ENCODE results near the gene KRTAP10-12. TPM values are rescaled to one million over a fixed set of nuclear protein-coding genes. Genes with fewer than 3 reads are reported as not detected.

KRTAP10-12 gene
- total and polyA plus RNA-seq, 2 experiments from 2014 or later: not detected

DNA sequence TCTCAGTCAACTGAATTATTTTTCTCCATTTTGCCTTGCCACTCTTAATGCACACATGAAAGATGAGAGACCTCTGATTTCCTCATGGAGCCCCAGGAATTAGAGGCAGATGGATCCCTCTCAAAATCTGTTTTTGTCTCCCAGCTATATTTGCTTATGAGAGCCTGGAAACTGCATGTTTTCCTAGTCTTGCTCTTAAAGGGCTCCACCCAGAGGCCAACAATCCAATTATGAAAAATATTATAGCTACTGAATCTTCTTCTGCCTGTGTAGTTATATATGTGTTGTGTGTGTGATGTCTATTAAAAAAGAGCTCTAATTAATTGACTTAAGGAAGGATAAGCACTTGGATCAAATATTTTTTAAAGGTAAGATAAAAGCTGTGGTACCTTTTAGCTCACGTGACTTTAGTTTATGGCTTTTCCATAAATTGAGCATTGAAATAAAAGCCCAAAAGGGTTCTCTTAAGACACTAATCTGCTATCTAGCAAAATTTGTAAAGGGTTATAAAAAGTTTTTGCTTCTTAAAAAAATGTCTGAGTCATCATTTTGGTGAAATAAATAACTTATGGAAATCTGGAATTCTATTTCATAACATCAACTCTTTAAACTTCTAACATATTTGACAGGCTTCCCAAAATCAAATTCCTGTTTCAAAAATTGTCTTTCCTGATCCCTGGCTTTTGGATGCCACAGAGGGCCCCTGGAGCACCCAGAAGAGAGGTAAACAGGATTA is 45.6 kb downstream of the KRTAP10-12 start:
- Histone ChIP-seq H3K4me3 (no peak overlapping the region), H3K27ac (no peak overlapping the region), H4K20me1 (ENCODE audit: insufficient read depth) (no peaks in the 10 kb centered on the region), H3K9me2 (ENCODE audit: insufficient read depth) (no peaks in the 10 kb centered on the region), H3K27me3 (replicated peaks; ENCODE audit: insufficient read depth) (peaks cover 13% of the 10 kb centered on the region; the same call in 1 of the 2 replicates), H3K9ac (no peak overlapping the region), H3K4me1 (ENCODE audit: insufficient read depth) (no peaks in the 10 kb centered on the region), H3K79me2 (ENCODE audit: insufficient read depth) (no peaks in the 10 kb centered on the region), H3K36me3 (ENCODE audit: low read depth) (no peaks in the 10 kb centered on the region), H3K9me3 (ENCODE audit: low read depth) (no peaks in the 10 kb centered on the region), H2AFZ (no peak overlapping the region), H3F3A (ENCODE audit: insufficient read depth) (no peaks in the 10 kb centered on the region), H3K4me2 (ENCODE audit: unreplicated experiment) (no peak overlapping the region)
- DNase-seq: peak; percentile 28
- WGBS, 2 experiments (ENCODE audit: low coverage in 1 of 2, low lambda C conversion rate in 2 of 2, missing lambda C conversion rate in 2 of 2): 33 to 38% methylated on average over 1 of the region's 1 CpG
- in situ Hi-C loops (cut with MboI): no loop called here
- TF ChIP-seq EZH2 (IDR thresholded peaks at IDR 0.05; ENCODE audit: insufficient read depth, poor library complexity, severe bottlenecking): no peak
- no peak for TF ChIP-seq EZH2phosphoT487 (IDR thresholded peaks at IDR 0.05; ENCODE audit: insufficient read depth, low read depth)

Small RNA genes lying within 50 kb of the gene (small RNA-seq; reads per million reads assigned to genes)
- not detected for gene KRTAP12-6P (ENCODE audit: low read depth, low replicate concordance)

Other genes with a start within 250 kb of the KRTAP10-12 start
- 0.32 and 0.38 TPM in 2 replicates for gene LRRC3, start 241.7 kb upstream of the KRTAP10-12 start, total RNA-seq (2014; rRNA removed; shearing (Covaris generic))
- 0.28 and 0.29 TPM in 2 replicates for gene LRRC3, start 241.7 kb upstream of the KRTAP10-12 start, polyA plus RNA-seq (2016; fragmentation: Nextera tagmentation; extraction: Ambion mirVana)
- not detected in 2 replicates for gene KRTAP10-1, start 157.0 kb upstream of the KRTAP10-12 start, total RNA-seq (2014; rRNA removed; shearing (Covaris generic))
- gene KRTAP10-1, start 157.0 kb upstream of the KRTAP10-12 start, polyA plus RNA-seq (2016; fragmentation: Nextera tagmentation; extraction: Ambion mirVana): not detected in 2 replicates
- gene KRTAP10-2, start 145.7 kb upstream of the KRTAP10-12 start, total RNA-seq (2014; rRNA removed; shearing (Covaris generic)): not detected in 2 replicates
- not detected in 2 replicates for gene KRTAP10-2, start 145.7 kb upstream of the KRTAP10-12 start, polyA plus RNA-seq (2016; fragmentation: Nextera tagmentation; extraction: Ambion mirVana)
- not detected in 2 replicates for gene KRTAP10-3, start 138.4 kb upstream of the KRTAP10-12 start, total RNA-seq (2014; rRNA removed; shearing (Covaris generic))
- not detected in 2 replicates for gene KRTAP10-3, start 138.4 kb upstream of the KRTAP10-12 start, polyA plus RNA-seq (2016; fragmentation: Nextera tagmentation; extraction: Ambion mirVana)
- gene KRTAP10-4, start 123.4 kb upstream of the KRTAP10-12 start, total RNA-seq (2014; rRNA removed; shearing (Covaris generic)): not detected in 2 replicates
- gene KRTAP10-4, start 123.4 kb upstream of the KRTAP10-12 start, polyA plus RNA-seq (2016; fragmentation: Nextera tagmentation; extraction: Ambion mirVana): not detected in 2 replicates
- gene KRTAP10-5, start 116.6 kb upstream of the KRTAP10-12 start, total RNA-seq (2014; rRNA removed; shearing (Covaris generic)): not detected in 2 replicates
- gene KRTAP10-5, start 116.6 kb upstream of the KRTAP10-12 start, polyA plus RNA-seq (2016; fragmentation: Nextera tagmentation; extraction: Ambion mirVana): not detected in 2 replicates
- gene KRTAP10-6, start 104.7 kb upstream of the KRTAP10-12 start, total RNA-seq (2014; rRNA removed; shearing (Covaris generic)): not detected in 2 replicates
- gene KRTAP10-6, start 104.7 kb upstream of the KRTAP10-12 start, polyA plus RNA-seq (2016; fragmentation: Nextera tagmentation; extraction: Ambion mirVana): not detected in 2 replicates
- not detected in 2 replicates for gene KRTAP10-7, start 96.6 kb upstream of the KRTAP10-12 start, total RNA-seq (2014; rRNA removed; shearing (Covaris generic))
- not detected in 2 replicates for gene KRTAP10-7, start 96.6 kb upstream of the KRTAP10-12 start, polyA plus RNA-seq (2016; fragmentation: Nextera tagmentation; extraction: Ambion mirVana)
- gene KRTAP10-8, start 85.1 kb upstream of the KRTAP10-12 start, total RNA-seq (2014; rRNA removed; shearing (Covaris generic)): not detected in 2 replicates
- not detected in 2 replicates for gene KRTAP10-8, start 85.1 kb upstream of the KRTAP10-12 start, polyA plus RNA-seq (2016; fragmentation: Nextera tagmentation; extraction: Ambion mirVana)
- not detected in 2 replicates for gene KRTAP10-9, start 70.1 kb upstream of the KRTAP10-12 start, total RNA-seq (2014; rRNA removed; shearing (Covaris generic))
- gene KRTAP10-9, start 70.1 kb upstream of the KRTAP10-12 start, polyA plus RNA-seq (2016; fragmentation: Nextera tagmentation; extraction: Ambion mirVana): not detected in 2 replicates
- gene KRTAP10-10, start 59.8 kb upstream of the KRTAP10-12 start, total RNA-seq (2014; rRNA removed; shearing (Covaris generic)): not detected in 2 replicates
- gene KRTAP10-10, start 59.8 kb upstream of the KRTAP10-12 start, polyA plus RNA-seq (2016; fragmentation: Nextera tagmentation; extraction: Ambion mirVana): not detected in 2 replicates
- gene KRTAP10-11, start 50.8 kb upstream of the KRTAP10-12 start, total RNA-seq (2014; rRNA removed; shearing (Covaris generic)): not detected in 2 replicates
- gene KRTAP10-11, start 50.8 kb upstream of the KRTAP10-12 start, polyA plus RNA-seq (2016; fragmentation: Nextera tagmentation; extraction: Ambion mirVana): not detected in 2 replicates
- not detected in 2 replicates for gene KRTAP12-4, start 42.5 kb upstream of the KRTAP10-12 start, total RNA-seq (2014; rRNA removed; shearing (Covaris generic))
- gene KRTAP12-4, start 42.5 kb upstream of the KRTAP10-12 start, polyA plus RNA-seq (2016; fragmentation: Nextera tagmentation; extraction: Ambion mirVana): not detected in 2 replicates
- not detected in 2 replicates for gene KRTAP12-3, start 39.2 kb upstream of the KRTAP10-12 start, total RNA-seq (2014; rRNA removed; shearing (Covaris generic))
- gene KRTAP12-3, start 39.2 kb upstream of the KRTAP10-12 start, polyA plus RNA-seq (2016; fragmentation: Nextera tagmentation; extraction: Ambion mirVana): not detected in 2 replicates
- not detected in 2 replicates for gene KRTAP12-2, start 30.2 kb upstream of the KRTAP10-12 start, total RNA-seq (2014; rRNA removed; shearing (Covaris generic))
- not detected in 2 replicates for gene KRTAP12-2, start 30.2 kb upstream of the KRTAP10-12 start, polyA plus RNA-seq (2016; fragmentation: Nextera tagmentation; extraction: Ambion mirVana)
- gene KRTAP12-1, start 15.0 kb upstream of the KRTAP10-12 start, total RNA-seq (2014; rRNA removed; shearing (Covaris generic)): not detected in 2 replicates
- gene KRTAP12-1, start 15.0 kb upstream of the KRTAP10-12 start, polyA plus RNA-seq (2016; fragmentation: Nextera tagmentation; extraction: Ambion mirVana): not detected in 2 replicates
- not detected in 2 replicates for gene TSPEAR, start 14.4 kb downstream of the KRTAP10-12 start, total RNA-seq (2014; rRNA removed; shearing (Covaris generic))
- not detected in 2 replicates for gene TSPEAR, start 14.4 kb downstream of the KRTAP10-12 start, polyA plus RNA-seq (2016; fragmentation: Nextera tagmentation; extraction: Ambion mirVana)
- gene UBE2G2, start 104.6 kb downstream of the KRTAP10-12 start, total RNA-seq (2014; rRNA removed; shearing (Covaris generic)): 39.1 and 48.6 TPM in 2 replicates
- 62.3 and 64.4 TPM in 2 replicates for gene UBE2G2, start 104.6 kb downstream of the KRTAP10-12 start, polyA plus RNA-seq (2016; fragmentation: Nextera tagmentation; extraction: Ambion mirVana)
- gene SUMO3, start 120.9 kb downstream of the KRTAP10-12 start, total RNA-seq (2014; rRNA removed; shearing (Covaris generic)): 97.3 and 110 TPM in 2 replicates
- 178 TPM in 2 replicates for gene SUMO3, start 120.9 kb downstream of the KRTAP10-12 start, polyA plus RNA-seq (2016; fragmentation: Nextera tagmentation; extraction: Ambion mirVana)
- 680 and 814 TPM in 2 replicates for gene PTTG1IP, start 176.5 kb downstream of the KRTAP10-12 start, total RNA-seq (2014; rRNA removed; shearing (Covaris generic))
- 676 and 703 TPM in 2 replicates for gene PTTG1IP, start 176.5 kb downstream of the KRTAP10-12 start, polyA plus RNA-seq (2016; fragmentation: Nextera tagmentation; extraction: Ambion mirVana)
- 1.3 and 2.1 TPM in 2 replicates for gene ITGB2, start 223.7 kb downstream of the KRTAP10-12 start, total RNA-seq (2014; rRNA removed; shearing (Covaris generic))
- 2.2 and 2.7 TPM in 2 replicates for gene ITGB2, start 223.7 kb downstream of the KRTAP10-12 start, polyA plus RNA-seq (2016; fragmentation: Nextera tagmentation; extraction: Ambion mirVana)
- gene SLX9, start 242.9 kb downstream of the KRTAP10-12 start, total RNA-seq (2014; rRNA removed; shearing (Covaris generic)): 25.6 and 34.3 TPM in 2 replicates
- gene SLX9, start 242.9 kb downstream of the KRTAP10-12 start, polyA plus RNA-seq (2016; fragmentation: Nextera tagmentation; extraction: Ambion mirVana): 34.4 and 35.8 TPM in 2 replicates